NCI-H2227 (cell line): ENCODE data around the gene TOMM5.

Experiments
- DNase-seq: peaks from one replicate; lab custom pipeline; 2025; ENCODE audit not compliant: unreplicated experiment; lab: John Stamatoyannopoulos, UW

Gene TOMM5

DNA sequence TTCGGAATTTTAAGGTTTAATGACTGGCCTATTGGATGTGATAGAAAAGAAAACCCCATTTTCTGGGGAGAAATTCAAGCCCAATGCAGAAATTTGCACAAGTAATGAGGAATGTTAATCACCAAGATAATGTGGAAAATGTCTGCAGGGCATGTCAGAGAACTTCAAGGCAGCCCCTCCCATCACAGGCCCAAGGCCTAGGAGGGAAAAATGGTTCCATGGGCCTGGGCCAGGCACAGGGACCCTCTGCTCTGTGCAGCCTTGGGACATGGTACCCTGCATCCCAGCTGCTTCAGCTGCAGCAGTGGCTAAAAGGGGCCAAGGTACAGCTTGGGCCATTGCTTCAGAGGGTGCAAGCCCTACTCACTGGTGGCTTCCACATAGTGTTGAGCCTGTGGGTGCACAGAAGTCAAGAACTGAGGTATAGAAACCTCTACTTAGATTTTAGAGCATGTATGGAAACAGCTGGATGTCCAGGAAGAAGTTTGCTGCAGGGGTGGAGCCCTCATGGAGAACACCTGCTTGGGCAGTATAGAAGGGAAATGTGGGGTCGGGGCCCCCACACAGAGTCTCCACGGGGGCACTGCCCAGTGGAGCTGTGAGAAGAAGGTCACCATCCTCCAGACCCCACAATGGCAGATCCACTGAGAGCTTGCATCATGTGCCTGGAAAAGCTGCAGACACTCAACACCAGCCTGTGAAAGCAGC is 28.4 kb downstream of the TOMM5 start:
- DNase-seq = no peak

DNA sequence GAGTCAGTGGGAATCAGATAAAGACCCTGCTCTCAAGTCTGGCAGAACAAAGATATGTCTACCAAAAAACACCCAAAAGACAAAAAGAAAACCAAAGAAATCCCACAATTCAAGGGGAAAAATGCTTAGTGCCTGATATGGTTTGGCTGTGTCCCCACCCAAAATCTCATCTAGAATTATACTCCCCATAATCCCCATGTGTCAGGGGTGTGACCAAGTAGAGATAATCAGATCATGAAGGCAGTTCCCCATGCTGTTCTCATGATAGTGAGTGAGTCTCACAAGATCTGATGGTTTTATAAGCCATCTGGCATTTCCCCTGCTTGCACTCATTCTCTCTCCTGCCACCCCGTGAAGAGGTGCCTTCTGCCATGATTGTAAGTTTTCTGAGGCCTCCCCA is 29.6 kb downstream of the TOMM5 start:
- DNase-seq = no peak

DNA sequence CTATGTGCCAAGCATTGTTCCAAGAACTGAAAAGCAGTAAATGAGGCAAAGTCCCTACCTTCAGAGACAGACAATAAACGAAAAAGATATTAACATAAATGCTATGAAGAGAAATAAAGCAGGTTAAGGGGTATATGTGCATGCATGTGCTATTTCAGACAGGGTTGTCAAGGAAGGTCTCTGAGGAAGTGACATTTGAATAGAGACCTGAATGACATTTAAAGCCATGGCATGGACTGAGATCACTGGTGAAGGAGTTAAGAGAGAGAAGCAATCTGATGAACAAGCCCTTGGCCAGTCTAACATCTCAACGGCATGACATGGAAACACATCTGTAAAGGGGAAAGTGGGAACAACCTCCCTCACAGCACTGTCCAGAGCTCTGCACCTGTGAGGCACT is 30.7 kb downstream of the TOMM5 start:
- DNase-seq = no peak

DNA sequence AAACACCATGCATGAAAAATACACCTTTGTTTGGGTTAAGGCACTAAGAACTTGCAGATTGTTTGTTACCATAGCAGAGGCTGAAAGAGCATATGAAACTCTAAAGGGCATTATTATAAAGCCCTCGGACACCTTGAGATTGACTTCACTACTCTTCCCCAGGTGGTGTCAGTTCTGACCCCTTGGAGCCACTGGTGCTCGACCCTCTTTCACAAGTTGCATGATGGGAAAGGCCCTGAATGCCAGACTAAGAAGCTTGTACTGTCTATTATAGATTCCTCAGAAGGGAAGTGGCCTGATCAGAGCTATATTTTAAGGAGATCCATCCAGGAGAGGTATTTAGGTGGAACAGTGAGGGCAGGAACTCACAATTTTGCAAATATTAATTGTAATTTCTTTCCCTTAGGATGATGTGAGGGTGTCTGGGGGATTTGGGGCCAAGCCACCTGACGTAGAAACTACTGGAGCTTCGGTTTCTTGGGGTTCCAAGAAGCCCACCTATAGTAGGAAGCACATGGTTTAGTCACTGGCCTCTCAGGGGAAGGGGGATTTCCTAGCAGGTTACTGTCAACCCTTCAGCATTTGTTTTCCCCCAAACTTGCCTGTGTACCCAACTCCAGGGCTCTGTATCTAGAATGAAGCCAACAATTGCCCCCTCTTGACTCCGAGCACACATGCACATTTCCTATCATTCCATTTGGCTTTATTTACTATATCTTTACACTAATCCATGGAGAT is 32.4 kb downstream of the TOMM5 start:
- no peak for DNase-seq

DNA sequence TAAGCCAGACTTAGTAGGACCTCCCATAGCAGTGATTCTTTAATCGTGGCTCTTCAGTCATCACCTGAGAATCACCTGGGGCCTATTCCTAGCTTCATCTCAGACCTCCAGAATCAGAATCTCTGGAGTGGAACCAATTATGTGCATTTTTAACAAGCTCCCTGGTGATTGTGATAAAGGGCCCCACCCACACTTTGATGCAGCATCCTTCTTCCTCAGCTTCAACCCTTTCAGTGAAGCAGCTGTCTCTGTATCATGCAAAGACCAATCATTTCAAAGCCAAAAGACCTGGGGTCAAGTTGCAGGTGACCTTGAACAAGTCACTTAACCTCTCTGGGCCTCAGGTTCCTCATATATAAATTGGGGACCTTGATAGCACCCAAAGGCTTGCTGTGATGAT is 33.3 kb downstream of the TOMM5 start:
- no peak for DNase-seq

DNA sequence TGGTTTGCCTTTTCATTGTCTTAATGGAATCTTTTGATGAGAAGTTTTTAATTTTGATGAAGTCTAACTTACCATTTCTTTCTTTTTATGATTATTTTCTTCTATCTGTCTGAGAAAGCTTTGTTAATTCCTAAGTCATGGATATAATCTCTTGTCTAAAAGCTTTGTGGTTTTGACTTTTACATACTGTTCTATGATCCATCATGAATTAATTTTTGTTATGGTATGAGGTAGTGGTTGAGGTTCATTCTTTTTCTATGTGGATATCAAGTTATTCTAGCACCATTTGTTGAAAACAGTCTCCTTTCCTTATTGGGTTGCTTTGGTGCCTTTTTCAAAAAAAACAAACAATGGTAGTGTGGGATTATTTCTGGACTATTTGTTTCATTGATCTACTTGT is 36.6 kb downstream of the TOMM5 start:
- no peak for DNase-seq

DNA sequence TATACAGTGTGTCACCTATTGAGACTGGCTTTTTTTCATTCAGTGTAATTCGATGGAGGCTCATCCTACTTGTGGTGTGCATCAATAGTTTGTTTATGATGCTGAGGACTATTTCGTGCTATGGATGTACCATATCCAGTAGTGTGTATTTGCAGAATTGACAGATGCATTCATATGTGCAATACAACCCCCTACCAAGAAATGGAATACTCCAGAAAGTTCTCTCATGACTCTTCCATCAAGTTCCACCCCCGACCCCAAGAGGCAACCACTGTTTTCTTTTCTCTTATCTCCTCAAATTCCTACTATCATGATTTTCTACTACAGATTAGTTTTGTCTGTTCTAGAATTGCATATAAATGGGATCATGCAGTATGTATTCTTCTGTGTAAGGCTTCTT is 38.1 kb downstream of the TOMM5 start:
- DNase-seq = no peak

DNA sequence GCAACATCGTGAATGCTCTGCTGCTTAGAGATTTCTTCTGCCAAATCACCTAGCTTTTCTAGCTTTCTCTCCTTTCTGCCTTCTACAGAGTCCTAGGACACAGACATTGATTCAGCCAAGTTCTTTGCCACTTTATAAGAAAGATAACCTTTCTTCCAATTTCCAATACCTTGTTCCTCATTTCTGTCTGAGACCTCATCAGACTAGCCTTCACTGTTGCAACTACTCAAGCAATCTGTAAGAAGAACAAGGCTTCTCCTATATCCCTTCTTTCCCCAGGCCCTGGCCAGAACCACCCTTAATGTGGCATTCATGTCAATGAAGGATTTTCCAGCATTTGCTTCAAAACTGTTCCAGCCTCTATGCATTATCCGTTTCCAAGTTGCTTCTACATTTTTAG is 40.5 kb downstream of the TOMM5 start:
- no peak for DNase-seq

DNA sequence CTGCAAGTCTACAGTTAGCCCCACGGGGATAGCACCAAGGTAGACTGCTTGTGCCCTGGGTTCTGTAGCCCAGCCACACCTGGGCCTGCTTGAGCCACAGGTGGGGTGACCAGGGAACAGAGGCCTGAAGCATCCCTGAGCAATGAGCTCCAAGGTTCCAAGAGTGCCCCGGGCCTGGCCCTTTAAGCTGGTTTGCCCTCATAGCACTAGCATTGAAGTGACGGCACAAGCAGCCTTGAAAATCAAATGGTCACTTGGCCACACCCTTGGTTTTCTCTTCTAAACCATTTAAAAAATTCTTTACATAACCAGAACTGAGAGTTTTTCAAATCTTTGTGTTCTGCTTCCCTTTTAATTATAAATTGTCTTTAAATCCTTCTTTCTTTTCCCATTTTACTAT is 40.9 kb downstream of the TOMM5 start:
- DNase-seq = no peak

DNA sequence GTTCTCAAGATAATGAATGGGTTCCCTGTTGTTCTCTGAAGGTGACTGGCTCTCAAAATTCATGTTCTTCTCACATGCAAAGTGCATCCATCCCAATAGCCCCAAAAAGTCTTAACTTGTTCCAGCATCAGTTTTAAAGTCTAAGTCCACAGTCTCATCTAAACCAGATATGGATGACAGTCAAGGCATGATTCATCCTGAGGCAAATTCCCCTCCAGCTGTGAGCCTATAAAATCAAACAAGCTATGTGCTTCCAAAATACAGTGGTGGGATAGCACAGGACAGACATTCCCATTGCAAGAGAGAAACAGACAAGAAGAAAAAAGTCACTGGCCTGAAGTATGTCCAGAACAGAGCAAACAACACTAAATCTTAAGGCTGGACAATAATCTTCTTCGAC is 41.6 kb downstream of the TOMM5 start:
- DNase-seq = no peak

DNA sequence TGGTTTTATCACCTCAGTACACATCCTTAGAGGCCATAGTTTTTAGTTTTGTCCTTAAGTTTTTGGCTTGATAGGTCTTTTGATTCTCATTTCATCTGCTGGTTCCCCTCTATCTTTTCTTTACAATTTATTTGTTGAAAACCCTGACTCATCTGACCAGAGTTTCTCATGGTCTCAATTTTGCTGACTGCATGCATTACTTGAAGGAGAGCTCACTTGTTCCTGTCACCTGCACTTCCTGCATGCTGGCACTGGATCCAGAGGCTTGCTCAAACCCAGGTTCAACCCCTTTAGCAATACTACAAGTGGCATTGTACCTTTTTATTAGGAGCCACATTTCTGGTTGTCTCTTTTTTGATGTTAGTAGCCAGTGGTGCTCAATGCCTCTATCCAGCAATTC is 42.9 kb downstream of the TOMM5 start:
- DNase-seq = no peak

DNA sequence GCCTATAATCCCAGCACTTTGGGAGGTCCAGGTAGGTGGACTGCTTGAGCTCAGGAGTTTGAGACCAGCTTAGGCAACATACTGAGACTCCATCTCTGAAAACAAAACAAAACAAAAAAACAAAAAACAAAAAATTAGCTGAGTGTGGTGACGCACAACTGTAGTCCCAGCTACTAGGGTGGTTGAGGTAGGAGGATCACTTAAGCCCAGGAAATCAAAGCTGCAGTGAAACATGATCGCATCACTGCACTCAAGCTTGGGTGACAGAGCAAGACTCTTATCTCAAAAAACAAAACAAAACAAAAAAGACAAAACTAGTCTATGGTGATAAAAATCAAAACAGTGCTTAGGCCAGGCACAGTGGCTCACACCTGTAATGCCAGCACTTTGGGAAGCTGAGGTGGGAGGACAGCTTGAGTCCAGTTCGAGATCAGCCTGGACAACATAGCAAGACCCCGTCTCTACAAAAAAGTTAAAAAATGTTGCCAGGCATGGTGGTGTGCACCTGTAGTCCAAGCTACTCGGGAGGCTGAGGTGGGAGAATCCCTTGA is 45.0 kb downstream of the TOMM5 start:
- DNase-seq = no peak

DNA sequence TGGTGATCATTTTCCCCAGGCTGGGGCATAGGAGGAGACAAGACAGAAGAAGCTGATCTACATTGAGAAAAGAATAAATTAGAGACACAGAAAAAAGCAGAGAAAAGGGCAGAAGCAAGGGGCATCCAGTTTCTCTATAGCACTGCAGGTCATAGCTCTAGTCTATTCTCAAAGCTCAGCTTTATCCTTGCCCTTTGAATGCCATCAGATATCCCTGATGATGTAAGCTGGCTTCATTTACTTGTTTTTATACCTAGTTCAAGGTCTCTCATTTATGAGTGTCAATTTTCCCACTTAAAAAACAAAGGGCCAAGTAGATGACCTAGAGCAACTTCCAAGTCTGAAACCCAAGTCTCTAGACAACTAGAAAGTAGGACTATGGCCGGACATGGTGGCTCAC is 48.9 kb downstream of the TOMM5 start:
- DNase-seq = no peak

DNA sequence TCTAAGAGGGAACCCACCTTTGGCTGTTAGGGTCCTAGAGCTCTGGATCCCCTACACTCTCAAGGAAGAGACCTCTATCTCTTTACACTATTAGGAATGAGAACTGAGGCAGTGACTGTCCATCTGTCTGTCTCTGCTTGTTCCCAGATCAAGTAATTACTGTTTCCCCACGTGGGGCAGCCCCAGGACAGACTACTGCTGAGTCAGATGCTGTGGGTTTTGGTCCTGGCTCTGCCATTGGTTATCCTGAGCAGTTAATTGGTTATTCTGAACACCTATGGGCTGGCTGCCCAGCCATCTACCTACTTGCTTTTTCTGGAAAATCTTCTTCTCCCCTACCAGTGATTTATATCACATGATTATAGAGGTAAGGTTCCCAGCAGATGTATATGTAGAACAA is 49.5 kb downstream of the TOMM5 start:
- DNase-seq = no peak

DNA sequence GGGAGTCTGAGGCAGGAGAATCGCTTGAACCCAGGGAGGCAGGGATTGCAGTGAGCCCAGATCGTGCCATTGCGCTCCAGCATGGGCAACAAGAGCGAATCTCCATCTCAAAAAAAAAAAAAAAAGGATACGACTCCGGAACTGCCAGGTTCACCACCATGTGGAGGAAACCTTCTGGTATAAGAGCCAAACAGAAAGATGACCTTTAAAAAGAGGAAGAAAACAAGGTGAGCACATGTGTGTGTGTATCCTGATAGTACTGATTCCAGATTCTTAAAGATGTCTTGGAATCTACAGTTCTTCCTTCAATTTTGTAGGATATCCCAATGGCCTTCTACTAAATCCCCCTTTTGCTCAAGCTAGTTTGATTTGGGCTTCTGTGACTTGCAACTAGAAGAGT is 49.9 kb downstream of the TOMM5 start:
- DNase-seq = no peak

DNA sequence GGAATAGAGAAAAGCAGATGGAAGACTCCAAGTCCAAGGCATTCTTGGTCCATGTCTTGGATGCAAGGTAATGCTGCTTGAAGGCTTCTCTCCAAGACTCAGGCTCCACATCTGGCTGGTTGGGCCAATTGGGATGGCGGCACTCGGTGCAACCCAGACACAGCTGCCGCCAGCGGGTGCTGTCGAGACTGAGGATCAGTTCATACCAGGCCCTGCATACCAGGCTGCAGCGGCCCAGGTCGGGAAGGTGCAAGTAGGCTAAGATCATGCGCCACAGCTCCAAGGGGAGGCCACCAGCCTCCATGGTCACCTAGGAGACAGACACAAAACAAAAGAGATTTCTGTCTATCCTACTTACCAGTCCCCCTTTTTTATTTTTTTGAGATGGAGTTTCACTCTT is 50.9 kb downstream of the TOMM5 start:
- no peak for DNase-seq

DNA sequence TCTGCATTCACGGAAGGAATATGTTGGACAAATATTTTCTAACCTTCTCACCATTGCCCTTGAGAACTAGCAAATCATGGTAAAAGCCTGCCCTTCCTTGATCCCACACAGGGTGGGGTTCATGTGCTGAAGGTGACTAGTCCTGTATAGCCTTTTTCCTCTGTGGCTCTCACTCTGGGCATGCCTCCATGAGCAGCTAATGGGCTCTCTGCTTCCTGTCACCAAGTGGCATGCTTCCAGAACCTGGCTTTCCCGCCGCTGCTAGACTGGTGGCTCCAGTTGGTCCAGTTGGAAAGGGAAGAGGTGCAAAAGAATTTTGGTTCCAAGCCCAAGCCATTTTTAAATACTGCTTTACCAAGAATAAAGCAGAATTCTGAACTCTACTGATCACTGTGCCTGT is 51.8 kb downstream of the TOMM5 start:
- DNase-seq = no peak

DNA sequence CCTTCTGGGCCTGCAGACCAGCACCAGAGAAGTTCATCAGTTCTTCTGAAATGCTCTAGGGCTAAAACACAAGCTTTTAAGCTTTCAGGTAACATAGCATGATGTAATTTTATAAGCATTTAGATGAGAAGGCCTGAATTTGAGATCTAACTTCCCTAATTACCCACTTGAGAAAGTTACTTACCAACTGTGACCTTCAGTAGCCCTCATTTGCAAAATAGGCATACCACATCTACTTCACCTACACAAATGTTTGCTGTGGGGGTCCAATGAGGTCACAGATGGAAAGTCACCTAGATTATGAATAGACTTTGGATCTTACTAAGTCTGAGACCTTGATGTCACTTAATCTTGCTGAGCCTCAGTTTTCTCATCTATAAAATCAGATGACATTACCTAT is 52.8 kb downstream of the TOMM5 start:
- no peak for DNase-seq
